ENCODE results near the gene MRPL24. TPM values are rescaled to one million over a fixed set of nuclear protein-coding genes. Genes with fewer than 3 reads are reported as not detected.
A peak's percentile ranks its signal among the peaks of the same experiment; 100 is the strongest.

Gene MRPL24
- total RNA-seq, 1 experiment from 2014 or later = 27.3 TPM

DNA sequence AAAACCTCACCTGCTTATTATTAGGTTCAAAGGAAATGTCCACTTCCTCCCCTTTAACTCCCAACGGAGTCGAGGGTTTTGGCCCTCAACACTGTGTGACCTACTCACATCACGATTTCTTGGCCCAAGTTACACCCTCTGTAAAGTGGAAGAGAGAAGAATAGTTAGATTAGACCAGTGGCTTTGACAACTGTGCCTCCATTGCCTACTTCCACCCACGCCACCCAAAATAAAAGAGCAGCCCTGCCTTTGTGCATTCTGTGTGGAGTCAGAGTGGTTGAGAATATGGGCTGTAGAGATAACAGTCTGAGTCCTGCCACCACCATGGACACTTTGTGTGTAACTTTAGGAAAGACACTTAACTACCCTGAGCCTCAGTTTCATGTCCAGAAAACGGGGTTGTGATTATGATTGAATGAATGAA is 14.7 kb upstream of the MRPL24 start:
- no peak overlapping the region for H3K56ac ChIP-seq (ENCODE audit: insufficient read length, low read depth, low read length)
- H4K5ac ChIP-seq (ENCODE audit: insufficient read length, low read depth, low read length) = no peak overlapping the region
- Mint-ChIP-seq H3K4me1 (peaks cover 13 to 16% of the 10 kb centered on the region in 2 experiments), H3K9me3 (no peaks in the 10 kb centered on the region), H3K27me3 (ENCODE audit: low read depth) (no peaks in the 10 kb centered on the region), H3K36me3 (ENCODE audit: insufficient read depth in 1 of 3, low read depth in 3 of 3) (peaks cover 0 to 4% (median 0%) of the 10 kb centered on the region in 3 experiments; a peak in 2 of 7 replicates), H3K4me3 (peak overlapping the region in 1 of 2 experiments; percentile 5; a peak in 1 of 5 replicates), H3K27ac (no peak overlapping the region)
- H3K4me1 ChIP-seq (ENCODE audit: insufficient read depth, low read length) = peaks cover 4% of the 10 kb centered on the region; the same call in 1 of the 2 replicates
- no peak overlapping the region for H2AFZ ChIP-seq (ENCODE audit: low read length)
- no peak overlapping the region for H4K91ac ChIP-seq (ENCODE audit: insufficient read length, low read depth, low read length)
- H2BK5ac ChIP-seq (ENCODE audit: insufficient read length, low read length) = no peak overlapping the region
- no peak overlapping the region for H2BK15ac ChIP-seq (ENCODE audit: low read depth, low read length)
- H3K79me2 ChIP-seq (ENCODE audit: insufficient read depth, low read length) = peaks cover 2% of the 10 kb centered on the region; the same call in 1 of the 2 replicates
- TF ChIP-seq CTCF (conservative IDR thresholded peaks at IDR 0.05) = no peak
- H4K8ac ChIP-seq (replicated peaks; ENCODE audit: insufficient read length, low read depth, low read length) = no peak overlapping the region
- no peaks in the 10 kb centered on the region for H3K27me3 ChIP-seq (ENCODE audit: insufficient read depth, low read length)
- no peaks in the 10 kb centered on the region for H3K79me1 ChIP-seq (ENCODE audit: insufficient read depth, low read depth, low read length, poor library complexity, severe bottlenecking)
- no peak overlapping the region for H3K4me2 ChIP-seq (ENCODE audit: insufficient read depth, insufficient read length, low read length)
- no peak overlapping the region for H3K9ac ChIP-seq (ENCODE audit: extremely low read depth, insufficient read length, low read length)
- H3K27ac ChIP-seq (ENCODE audit: insufficient read length, low read depth, low read length) = no peak overlapping the region
- no peak for DNase-seq
- no peak overlapping the region for H3K4ac ChIP-seq (ENCODE audit: low read depth, low read length)
- H3K23me2 ChIP-seq (ENCODE audit: insufficient read length, low read depth, low read length, poor library complexity, severe bottlenecking) = peaks cover 3% of the 10 kb centered on the region
- H2BK120ac ChIP-seq (ENCODE audit: low read depth, low read length, poor library complexity, severe bottlenecking) = no peak overlapping the region
- no peak overlapping the region for H2AK5ac ChIP-seq (ENCODE audit: insufficient read length, low read length)
- H3K9me3 ChIP-seq (ENCODE audit: control insufficient read depth, low read depth, low read length) = no peaks in the 10 kb centered on the region
- no peak overlapping the region for H3K18ac ChIP-seq (ENCODE audit: insufficient read length, low read depth, low read length)
- no peak overlapping the region for H3K23ac ChIP-seq (ENCODE audit: insufficient read length, low read depth, low read length)
- H4K20me1 ChIP-seq (ENCODE audit: control insufficient read depth, insufficient read depth, insufficient read length) = no peaks in the 10 kb centered on the region
- peak overlapping the region; percentile 49 for H2BK20ac ChIP-seq (ENCODE audit: low read depth, low read length, poor library complexity, severe bottlenecking)
- WGBS (ENCODE audit: extremely low coverage, insufficient read length, low lambda C conversion rate) = no CpG with 5 or more reads among the region's 5 CpGs
- no peak overlapping the region for H3T11ph ChIP-seq (ENCODE audit: low read length)
- no peak overlapping the region for H2BK12ac ChIP-seq (ENCODE audit: insufficient read length, low read depth, low read length)
- H3K14ac ChIP-seq (ENCODE audit: insufficient read depth, low read length) = no peak overlapping the region
